Parathyroid adenoma (tissue), 2 donors: ENCODE data around the gene HRH2.

Experiments used
- H2AFZ ChIP-seq: fragments of 300-600 bp; sonication (generic); one replicate; pipeline ENCODE4 v1.7.0; 2017; ENCODE audit warnings: antibody characterized with exemption, mild to moderate bottlenecking
- H3K27ac ChIP-seq: fragments of 300-600 bp; sonication (generic); one replicate; pipeline ENCODE4 v1.7.0; 2017
- H3K27me3 ChIP-seq: fragments of 300-600 bp; sonication (generic); one replicate; pipeline ENCODE4 v1.7.0; 2017; ENCODE audit warnings: low read length; ENCODE audit not compliant: control insufficient read depth, insufficient read depth
- H3K36me3 ChIP-seq: fragments of 300-600 bp; sonication (generic); one replicate; pipeline ENCODE4 v1.7.0; 2017; ENCODE audit warnings: low read length; ENCODE audit not compliant: control insufficient read depth, insufficient read depth
- H3K4me1 ChIP-seq: fragments of 300-600 bp; sonication (generic); one replicate; pipeline ENCODE4 v1.7.0; 2017; ENCODE audit warnings: control low read depth
- H3K4me2 ChIP-seq: fragments of 300-600 bp; sonication (generic); one replicate; pipeline ENCODE4 v1.7.0; 2017; ENCODE audit warnings: low read length
- H3K4me3 ChIP-seq: fragments of 300-600 bp; sonication (generic); one replicate; pipeline ENCODE4 v1.7.0; 2017; ENCODE audit warnings: low read depth, low read length
- H3K79me2 ChIP-seq: fragments of 300-600 bp; sonication (generic); one replicate; pipeline ENCODE4 v1.7.0; 2017; ENCODE audit warnings: control low read depth
- H3K9ac ChIP-seq: fragments of 300-600 bp; sonication (generic); one replicate; pipeline ENCODE4 v1.7.0; 2017; ENCODE audit warnings: mild to moderate bottlenecking
- H3K9me3 ChIP-seq: fragments of 300-600 bp; sonication (generic); one replicate; pipeline ENCODE4 v1.7.0; 2017; ENCODE audit warnings: low read length; ENCODE audit not compliant: control insufficient read depth
- TF ChIP-seq, protein P1 (sequence below): fragments of 300-600 bp; sonication (generic); IDR thresholded peaks from one replicate; pipeline ENCODE4 v1.7.0; 2017; ENCODE audit warnings: antibody characterized with exemption, mild to moderate bottlenecking
- donor health status: primary hyperparathyroidism.

The HRH2 gene

DNA sequence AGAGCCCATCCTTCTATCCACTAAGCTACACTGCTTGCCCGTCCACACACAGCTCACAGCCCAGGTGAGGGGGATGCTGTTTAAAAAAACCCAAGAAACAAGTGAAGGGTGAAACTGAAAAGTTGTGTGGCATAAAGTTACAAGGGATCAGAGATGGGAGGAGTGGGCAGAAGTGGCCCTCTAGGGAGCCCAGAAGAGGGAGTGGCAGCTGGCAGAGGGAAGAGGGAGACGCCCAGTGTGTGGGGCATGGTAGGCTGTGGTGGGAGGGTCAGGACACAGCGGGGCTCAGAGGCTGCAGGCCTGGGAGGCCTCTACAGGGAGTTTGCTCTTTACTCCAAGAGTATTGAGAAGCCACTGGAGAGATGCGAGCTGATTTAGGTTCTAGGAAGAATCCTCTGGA is 30.1 kb upstream of the HRH2 start:
- Histone ChIP-seq H3K4me1 (peaks cover 11% of the 10 kb centered on the region), H3K4me3 (no peak overlapping the region)
- TF ChIP-seq, protein P1, sequence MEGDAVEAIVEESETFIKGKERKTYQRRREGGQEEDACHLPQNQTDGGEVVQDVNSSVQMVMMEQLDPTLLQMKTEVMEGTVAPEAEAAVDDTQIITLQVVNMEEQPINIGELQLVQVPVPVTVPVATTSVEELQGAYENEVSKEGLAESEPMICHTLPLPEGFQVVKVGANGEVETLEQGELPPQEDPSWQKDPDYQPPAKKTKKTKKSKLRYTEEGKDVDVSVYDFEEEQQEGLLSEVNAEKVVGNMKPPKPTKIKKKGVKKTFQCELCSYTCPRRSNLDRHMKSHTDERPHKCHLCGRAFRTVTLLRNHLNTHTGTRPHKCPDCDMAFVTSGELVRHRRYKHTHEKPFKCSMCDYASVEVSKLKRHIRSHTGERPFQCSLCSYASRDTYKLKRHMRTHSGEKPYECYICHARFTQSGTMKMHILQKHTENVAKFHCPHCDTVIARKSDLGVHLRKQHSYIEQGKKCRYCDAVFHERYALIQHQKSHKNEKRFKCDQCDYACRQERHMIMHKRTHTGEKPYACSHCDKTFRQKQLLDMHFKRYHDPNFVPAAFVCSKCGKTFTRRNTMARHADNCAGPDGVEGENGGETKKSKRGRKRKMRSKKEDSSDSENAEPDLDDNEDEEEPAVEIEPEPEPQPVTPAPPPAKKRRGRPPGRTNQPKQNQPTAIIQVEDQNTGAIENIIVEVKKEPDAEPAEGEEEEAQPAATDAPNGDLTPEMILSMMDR: no peak

DNA sequence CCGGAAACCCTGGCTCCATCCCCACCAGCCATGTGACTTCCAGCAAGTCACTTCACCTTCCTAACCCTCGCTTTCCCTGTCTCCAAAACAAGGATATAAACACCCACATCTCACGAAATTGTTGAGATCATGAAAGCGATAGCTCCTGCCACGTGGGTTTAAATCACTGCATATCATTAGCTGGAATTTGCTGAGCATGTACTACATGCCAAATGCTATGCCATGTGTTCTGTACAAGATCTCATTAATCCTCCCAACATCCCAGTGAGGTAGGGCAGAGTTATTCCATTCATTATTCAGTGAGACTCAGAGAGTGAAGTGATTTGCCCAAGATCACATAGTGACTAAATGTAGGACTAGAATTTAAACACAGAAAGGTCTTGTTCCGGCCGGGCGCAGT is 29.2 kb upstream of the HRH2 start:
- no peaks in the 10 kb centered on the region for H3K79me2 ChIP-seq
- no peak overlapping the region for H3K4me2 ChIP-seq
- no peaks in the 10 kb centered on the region for H3K27me3 ChIP-seq
- TF ChIP-seq, protein P1: no peak
- no peaks in the 10 kb centered on the region for H3K36me3 ChIP-seq
- no peak overlapping the region for H3K4me3 ChIP-seq
- H3K9ac ChIP-seq: no peak overlapping the region
- H3K9me3 ChIP-seq: no peaks in the 10 kb centered on the region
- H3K27ac ChIP-seq: no peak overlapping the region
- no peak overlapping the region for H2AFZ ChIP-seq
- peaks cover 11% of the 10 kb centered on the region for H3K4me1 ChIP-seq

More for the DNA sequence above, 30.1 kb upstream of the HRH2 start:
- H3K9me3 ChIP-seq: no peaks in the 10 kb centered on the region
- no peaks in the 10 kb centered on the region for H3K27me3 ChIP-seq
- H3K27ac ChIP-seq: no peak overlapping the region
- H2AFZ ChIP-seq: no peak overlapping the region
- H3K79me2 ChIP-seq: no peaks in the 10 kb centered on the region
- H3K4me2 ChIP-seq: no peak overlapping the region
- H3K36me3 ChIP-seq: no peaks in the 10 kb centered on the region
- no peak overlapping the region for H3K9ac ChIP-seq

DNA sequence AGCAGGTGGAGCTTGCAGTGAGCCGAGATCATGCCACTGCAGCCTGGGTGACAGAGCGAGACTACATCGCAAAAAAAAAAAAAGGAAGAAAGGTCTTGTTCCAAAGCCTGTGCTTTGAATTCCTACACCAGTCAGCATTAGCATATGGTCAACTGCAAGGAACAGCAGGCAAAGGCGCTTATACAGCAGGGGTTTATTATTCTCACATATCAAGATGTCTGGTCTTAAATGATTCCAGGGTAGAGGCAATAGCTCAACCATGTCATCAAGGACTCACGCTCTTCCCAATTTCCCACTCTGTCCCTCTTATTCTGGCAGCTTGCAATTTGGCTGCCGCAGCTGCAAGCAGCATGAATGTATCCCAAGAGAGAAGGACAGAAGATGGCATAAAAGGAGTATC is 28.6 kb upstream of the HRH2 start:
- Histone ChIP-seq H3K4me3 (no peak overlapping the region), H3K27me3 (no peaks in the 10 kb centered on the region), H3K4me1 (peaks cover 11% of the 10 kb centered on the region), H3K9me3 (no peaks in the 10 kb centered on the region), H3K79me2 (no peaks in the 10 kb centered on the region), H3K27ac (no peak overlapping the region), H3K9ac (no peak overlapping the region), H3K36me3 (no peaks in the 10 kb centered on the region), H3K4me2 (no peak overlapping the region), H2AFZ (no peak overlapping the region)
- TF ChIP-seq, protein P1: no peak

DNA sequence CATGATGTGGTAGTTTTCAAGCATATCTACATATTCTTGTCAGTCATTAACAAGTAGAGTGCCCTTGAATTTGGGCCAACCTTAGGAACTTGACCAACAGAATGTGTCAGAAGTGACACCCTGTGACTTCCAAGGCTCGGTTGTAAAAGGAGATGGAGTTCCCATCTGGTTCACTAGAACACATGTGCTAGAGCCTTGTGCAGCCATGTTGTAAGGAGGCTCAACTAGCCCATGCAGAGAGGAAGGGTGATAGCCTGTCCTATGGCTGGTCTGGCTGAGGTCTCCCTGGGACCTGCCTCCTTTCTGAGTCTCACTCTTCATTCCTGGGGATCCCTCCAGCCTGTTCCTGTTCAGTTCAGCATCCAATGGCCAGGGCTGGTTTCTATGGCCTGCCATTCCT is 28.1 kb upstream of the HRH2 start:
- Histone ChIP-seq H3K4me1 (peaks cover 11% of the 10 kb centered on the region), H3K27me3 (no peaks in the 10 kb centered on the region), H3K27ac (no peak overlapping the region), H2AFZ (no peak overlapping the region), H3K9ac (no peak overlapping the region), H3K4me3 (no peak overlapping the region), H3K4me2 (no peak overlapping the region), H3K36me3 (no peaks in the 10 kb centered on the region), H3K79me2 (no peaks in the 10 kb centered on the region), H3K9me3 (no peaks in the 10 kb centered on the region)
- TF ChIP-seq, protein P1: no peak

GRCh38 chr5:175635854-175636584 is 21.9 kb upstream of the HRH2 start:
- H3K4me1 ChIP-seq: no peaks in the 10 kb centered on the region
- H3K9me3 ChIP-seq: no peaks in the 10 kb centered on the region
- TF ChIP-seq, protein P1: no peak
- no peaks in the 10 kb centered on the region for H3K27me3 ChIP-seq
- no peak overlapping the region for H3K27ac ChIP-seq
- H3K9ac ChIP-seq: no peak overlapping the region
- H3K79me2 ChIP-seq: no peaks in the 10 kb centered on the region
- no peaks in the 10 kb centered on the region for H3K36me3 ChIP-seq
- H3K4me2 ChIP-seq: no peak overlapping the region
- H2AFZ ChIP-seq: no peak overlapping the region
- H3K4me3 ChIP-seq: no peak overlapping the region
